Sigmoid colon (tissue), 7 donors: Measurements from ENCODE around the gene LSM14A. TPM values are rescaled to one million over a fixed set of nuclear protein-coding genes. Genes with fewer than 3 reads are reported as not detected.
"Not testable (repeated sequence)": the region's sequence is repeated elsewhere in the genome, so short reads cannot be mapped to it uniquely, and the experiment has no call there.

Experiments used
- DNase-seq: peaks from one replicate; pipeline ENCODE4 v3.0.0-alpha.2; 2019
- H3K27ac ChIP-seq, 4 donors: fragments of 200-600 bp; sonication (generic); one replicate each; pipeline ENCODE4 v1.5.1; 2016 to 2019; ENCODE audit warnings: mild to moderate bottlenecking in 1 of 4
- H3K27me3 ChIP-seq, 3 donors: fragments of 200-600 bp; sonication (generic); one replicate each; pipeline ENCODE4 v1.5.1; 2019; ENCODE audit warnings: mild to moderate bottlenecking in 1 of 3
- H3K36me3 ChIP-seq, 4 donors: fragments of 200-600 bp; sonication (generic); one replicate each; pipeline ENCODE4 v1.5.1; 2016 to 2019
- H3K4me1 ChIP-seq, 4 donors: fragments of 200-600 bp; sonication (generic); one replicate each; pipeline ENCODE4 v1.5.1; 2017 to 2019
- H3K4me3 ChIP-seq, 4 donors: fragments of 200-600 bp; sonication (generic); one replicate each; pipeline ENCODE4 v1.5.1; 2017 to 2019; ENCODE audit warnings: mild to moderate bottlenecking in 2 of 4, moderate library complexity in 1 of 4
- H3K9me3 ChIP-seq, 4 donors: fragments of 200-600 bp in 3 of 4; sonication (generic) in 3 of 4; one replicate each; pipeline versions ENCODE4 v1.5.1 to v1.6.1; 2013 to 2019
- CTCF ChIP-seq, 4 experiments: fragments of 450-650 bp in 3 of 4; fragments of 200-600 bp in 1 of 4; IDR thresholded peaks; one replicate each; pipeline ENCODE4 v1.5.1; 2016 to 2019; ENCODE audit warnings: antibody characterized with exemption in 4 of 4, mild to moderate bottlenecking in 3 of 4, moderate library complexity in 2 of 4
- EP300 ChIP-seq, 4 donors: sonication (generic); formaldehyde crosslinking; IDR thresholded peaks; one replicate each; pipeline ENCODE4 v1.6.1; 2017; ENCODE audit warnings: antibody characterized with exemption in 4 of 4
- POLR2A ChIP-seq, 2 donors: fragments of 450-650 bp; IDR thresholded peaks; one replicate each; pipeline ENCODE4 v1.6.1; 2016; ENCODE audit warnings: antibody characterized with exemption in 2 of 2, mild to moderate bottlenecking in 2 of 2, moderate library complexity in 2 of 2
- POLR2AphosphoS5 ChIP-seq, 4 donors: sonication (generic); formaldehyde crosslinking; IDR thresholded peaks; one replicate each; pipeline ENCODE4 v1.6.1; 2017; ENCODE audit warnings: antibody characterized with exemption in 4 of 4
- WGBS, 2 donors: extraction: QIAGEN DNeasy Blood & Tissue Kit; methylation state at CpG; one replicate each; pipeline ENCODE4 v1.1.7; 2013; 5-methylcytosine and 5-hydroxymethylcytosine counted together
- intact Hi-C: fragments of 100-400 bp; cut with DNase I; formaldehyde crosslinking; loops from one replicate; pipeline ENCODE4 v1.15.1; 2023
- polyA plus RNA-seq, 3 donors: library from polyadenylated mRNA; stranded (reverse); fragments of 200-250 nt; gene quantifications; one replicate each; pipeline ENCODE4 v1.2.3, GENCODE V29; 2013
- total RNA-seq, 4 donors: library from RNA; depleted of rRNA; stranded (reverse); fragments of >200 nt; gene quantifications; one replicate each; pipeline ENCODE4 v1.1.0, GENCODE V29; 2016
- donor health status: healthy with polysubstance abuse.
- donor health status: Bipolar disorder and iron deficiency.
- donor health status: healthy.

The LSM14A gene
- total and polyA plus RNA-seq, 7 donors, result 66.6 to 149 (median 104) TPM

GRCh38 chr19:34154401-34154800 lies 17.9 kb upstream of the LSM14A start:
- H3K4me3 ChIP-seq, result no peak overlapping the region
- intact Hi-C loops, result no loop called here
- no peaks in the 10 kb centered on the region for H3K36me3 ChIP-seq
- H3K27ac ChIP-seq, result no peak overlapping the region
- no peak for DNase-seq
- no peaks in the 10 kb centered on the region for H3K4me1 ChIP-seq
- H3K9me3 ChIP-seq, result no peaks in the 10 kb centered on the region
- TF ChIP-seq EP300 (IDR thresholded peaks at IDR 0.05) (no peak), POLR2AphosphoS5 (IDR thresholded peaks at IDR 0.05) (no peak), CTCF (IDR thresholded peaks at IDR 0.05) (no peak), POLR2A (IDR thresholded peaks at IDR 0.05) (no peak)
- WGBS, 2 donors, result 90 to 94% methylated on average over 2 of the region's 2 CpGs
- H3K27me3 ChIP-seq, result no peaks in the 10 kb centered on the region

GRCh38 chr19:34155686-34156085 lies 16.6 kb upstream of the LSM14A start:
- no peak for DNase-seq
- H3K27ac ChIP-seq, result no peak overlapping the region
- no peaks in the 10 kb centered on the region for H3K27me3 ChIP-seq
- H3K4me1 ChIP-seq, result no peaks in the 10 kb centered on the region
- no peaks in the 10 kb centered on the region for H3K9me3 ChIP-seq
- intact Hi-C loops, result no loop called here
- WGBS, 2 donors, result 92 to 94% methylated on average over 5 of the region's 5 CpGs
- TF ChIP-seq CTCF (IDR thresholded peaks at IDR 0.05) (no peak), EP300 (IDR thresholded peaks at IDR 0.05) (no peak), POLR2AphosphoS5 (IDR thresholded peaks at IDR 0.05) (no peak)
- no peak overlapping the region for H3K4me3 ChIP-seq
- no peaks in the 10 kb centered on the region for H3K36me3 ChIP-seq

- WGBS, 2 donors, result 90 to 91% methylated on average over 7 of the region's 7 CpGs
- intact Hi-C loops, result not testable (repeated sequence)
Observed at GRCh38 chr19:34158966-34159365, 13.3 kb upstream of the LSM14A start.

GRCh38 chr19:34159541-34159940 lies 12.8 kb upstream of the LSM14A start:
- not testable (repeated sequence) for DNase-seq

More at GRCh38 chr19:34158966-34159365, 13.3 kb upstream of the LSM14A start:
- not testable (repeated sequence) for H3K4me3 ChIP-seq, H3K27me3 ChIP-seq, H3K27ac ChIP-seq, H3K9me3 ChIP-seq, DNase-seq, H3K4me1 ChIP-seq, H3K36me3 ChIP-seq

GRCh38 chr19:34161902-34162301 lies 10.4 kb upstream of the LSM14A start:
- WGBS, 2 donors, result 66 to 74% methylated on average over 2 of the region's 2 CpGs
- H3K36me3 ChIP-seq, H3K9me3 ChIP-seq, DNase-seq, H3K4me3 ChIP-seq, intact Hi-C loops, H3K4me1 ChIP-seq, H3K27ac ChIP-seq, H3K27me3 ChIP-seq: not testable (repeated sequence)

More at GRCh38 chr19:34159541-34159940, 12.8 kb upstream of the LSM14A start:
- H3K4me3 ChIP-seq, H3K4me1 ChIP-seq, H3K36me3 ChIP-seq, H3K9me3 ChIP-seq, H3K27me3 ChIP-seq, intact Hi-C loops, H3K27ac ChIP-seq: not testable (repeated sequence)
- WGBS, 2 donors, result 88 to 91% methylated on average over 5 of the region's 5 CpGs

GRCh38 chr19:34165295-34165738 lies 7.0 kb upstream of the LSM14A start:
- TF ChIP-seq CTCF (IDR thresholded peaks at IDR 0.05), result no peak
- no peak for TF ChIP-seq POLR2AphosphoS5 (IDR thresholded peaks at IDR 0.05)
- no peak for TF ChIP-seq POLR2A (IDR thresholded peaks at IDR 0.05)
- no peak for TF ChIP-seq EP300 (IDR thresholded peaks at IDR 0.05)
- Histone ChIP-seq H3K27me3 (no peaks in the 10 kb centered on the region), H3K4me3 (no peak overlapping the region), H3K9me3 (no peaks in the 10 kb centered on the region), H3K4me1 (no peaks in the 10 kb centered on the region), H3K27ac (no peak overlapping the region), H3K36me3 (no peaks in the 10 kb centered on the region)
- intact Hi-C loops, result no loop called here
- 75 to 76% methylated on average over 8 of the region's 8 CpGs for WGBS, 2 donors
- DNase-seq, result no peak

GRCh38 chr19:34169475-34170199 lies 2.7 kb upstream of the LSM14A start:
- not testable (repeated sequence) for H3K27ac ChIP-seq, H3K36me3 ChIP-seq, DNase-seq, H3K4me3 ChIP-seq, H3K9me3 ChIP-seq, H3K27me3 ChIP-seq
- 94 to 98% methylated on average over 12 of the region's 12 CpGs for WGBS, 2 donors
- intact Hi-C loops, result loop anchor here (10.0 kb wide), 1 partner anchor 165 kb away; no protein-coding TSS in a partner anchor
- H3K4me1 ChIP-seq, result peaks cover 0 to 24% (median 20%) of the 10 kb centered on the region in 4 donors
